ENCODE measurements around the gene BANF1. TPM values are rescaled to one million over a fixed set of nuclear protein-coding genes. Genes with fewer than 3 reads are reported as not detected.

BANF1 gene
- total and polyA plus RNA-seq, 2 donors (not counting 1 experiment from before 2014, with no cell fraction given) = 74.3 to 99.3 TPM

GRCh38 chr11:66051371-66051765 is 49.1 kb downstream of the BANF1 start:
- H3K27ac Mint-ChIP-seq = peak overlapping the region; percentile 96
- Histone ChIP-seq H2AFZ (ENCODE audit: insufficient read depth, low read depth, low read length, poor library complexity, severe bottlenecking) (peak overlapping the region; percentile 87), H3K9ac (ENCODE audit: low read length) (peak overlapping the region; percentile 92), H3K27ac (ENCODE audit: low read length in 2 of 2) (peak overlapping the region; percentile 61 to 85), H3K27me3 (replicated peaks in 1 of 4; ENCODE audit: control extremely low read depth in 1 of 4, control insufficient read depth in 3 of 4, insufficient read depth in 4 of 4, low read length in 3 of 4) (peaks cover 0 to 33% (median 5%) of the 10 kb centered on the region in 4 experiments), H3K79me2 (ENCODE audit: control insufficient read depth, insufficient read depth, low read length) (peaks cover 67% of the 10 kb centered on the region), H3K4me3 (ENCODE audit: control extremely low read depth in 1 of 5, extremely low read depth in 1 of 5, insufficient read depth in 1 of 5, low read depth in 2 of 5, low read length in 4 of 5) (peak overlapping the region; percentile 42 to 99 (median 79)), H3K36me3 (replicated peaks in 1 of 2; ENCODE audit: control extremely low read depth in 1 of 2, control insufficient read depth in 1 of 2, extremely low read depth in 1 of 2, insufficient read depth in 2 of 2, low read length in 1 of 2) (peaks cover 0 to 26% of the 10 kb centered on the region in 2 experiments), H4K20me1 (ENCODE audit: control insufficient read depth, insufficient read depth, low read length, poor library complexity, severe bottlenecking) (peaks cover 23% of the 10 kb centered on the region), H3K4me1 (ENCODE audit: control insufficient read depth in 2 of 2, insufficient read depth in 2 of 2, low read length in 2 of 2) (peaks cover 25 to 29% of the 10 kb centered on the region in 2 donors), H3K9me3 (ENCODE audit: control extremely low read depth in 1 of 3, control insufficient read depth in 2 of 3, insufficient read depth in 1 of 3, low read length in 2 of 3) (no peaks in the 10 kb centered on the region), H3K4me2 (replicated peaks; ENCODE audit: low read depth, low read length, poor library complexity, severe bottlenecking) (peak overlapping the region; percentile 93)
- peaks cover 12% of the 10 kb centered on the region for H3K27me3 Mint-ChIP-seq
- POLR2A ChIA-PET = interaction anchor here (0.6 to 1.7 kb wide), 5 partner anchors 18 to 216 kb away, joined by 3 to 8 read pairs (median 5); partner anchors contain the start of gene BANF1
- peak overlapping the region; percentile 99 for H3K4me3 Mint-ChIP-seq
- no peaks in the 10 kb centered on the region for H3K9me3 Mint-ChIP-seq (ENCODE audit: insufficient read depth)
- WGBS (ENCODE audit: insufficient coverage) = 20% methylated on average over 10 of the region's 12 CpGs
- TF ChIP-seq CTCF (IDR thresholded peaks at IDR 0.05) (no peak), EZH2 (IDR thresholded peaks at IDR 0.05; ENCODE audit: borderline replicate concordance, insufficient read depth, low read depth, low read length, poor library complexity, severe bottlenecking) (no peak)
- DNase-seq (no peak), ATAC-seq (ENCODE audit: low read depth) (no peak)
- intact Hi-C loops (cut with micrococcal nuclease) = loop anchor here (5.0 kb wide), 1 partner anchor 179 kb away; the partner anchor contains the start of gene EFEMP2
- H3K4me1 Mint-ChIP-seq = peaks cover 29% of the 10 kb centered on the region
- CTCF ChIA-PET = interaction anchor here (0.7 to 8.0 kb wide), 5 partner anchors 17 to 93 kb away, joined by 3 to 78 read pairs (median 4); partner anchors contain the start of gene PACS1
